ENCODE measurements around the gene ALDOB.

The ALDOB gene

DNA sequence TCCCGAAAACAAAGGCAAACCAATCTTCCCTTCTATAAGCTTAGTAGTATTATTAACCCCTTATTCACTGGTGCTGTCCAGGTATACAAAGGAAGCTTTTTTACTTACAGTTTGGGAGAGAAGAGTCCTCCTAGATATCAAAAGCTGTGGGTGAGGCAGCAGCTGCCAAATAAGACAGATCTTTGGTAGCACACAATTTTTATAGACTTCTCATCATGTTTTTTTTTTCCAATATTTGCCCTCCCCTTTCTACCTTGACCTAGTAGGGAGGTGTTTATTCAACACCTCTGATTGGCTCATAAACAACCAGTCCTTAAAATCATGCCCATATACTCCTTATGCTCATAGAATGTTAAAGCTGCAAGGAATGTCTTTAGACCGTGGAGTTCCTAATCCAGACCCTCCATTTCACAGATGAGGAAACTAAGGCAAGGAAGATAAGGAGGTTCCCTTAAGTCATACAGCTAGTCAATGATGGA is at the start of gene ALDOB:
Gene ALDOB (minus strand): TSS at position 174 of the 479 bp plus-strand sequence. CDS start 4,887 bp downstream, outside the sequence.
- in situ Hi-C loops (cut with MboI; ENCODE audit: low sequenced_read_pairs): no loop called here

DNA sequence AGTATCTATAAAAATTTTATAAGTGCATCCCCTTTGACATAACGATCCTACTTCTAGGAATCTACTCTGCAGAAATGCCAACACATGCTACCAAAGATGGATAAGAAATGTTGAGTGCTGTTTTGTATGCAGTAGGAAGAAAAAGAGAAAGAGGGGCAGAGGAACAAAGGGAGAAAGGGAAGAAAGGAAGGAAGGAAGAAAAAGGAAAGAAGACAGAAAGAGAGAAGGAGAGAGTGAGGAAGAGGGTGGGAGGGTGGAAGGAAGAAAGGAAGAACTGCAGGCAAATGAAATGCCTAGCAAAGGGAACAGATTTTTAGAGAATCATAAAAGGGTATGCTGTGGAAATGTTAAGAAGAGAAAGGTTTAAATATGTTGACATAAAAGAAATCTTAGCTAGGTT is 48.5 kb upstream of the ALDOB start:
- in situ Hi-C loops (cut with MboI; ENCODE audit: low sequenced_read_pairs): no loop called here

DNA sequence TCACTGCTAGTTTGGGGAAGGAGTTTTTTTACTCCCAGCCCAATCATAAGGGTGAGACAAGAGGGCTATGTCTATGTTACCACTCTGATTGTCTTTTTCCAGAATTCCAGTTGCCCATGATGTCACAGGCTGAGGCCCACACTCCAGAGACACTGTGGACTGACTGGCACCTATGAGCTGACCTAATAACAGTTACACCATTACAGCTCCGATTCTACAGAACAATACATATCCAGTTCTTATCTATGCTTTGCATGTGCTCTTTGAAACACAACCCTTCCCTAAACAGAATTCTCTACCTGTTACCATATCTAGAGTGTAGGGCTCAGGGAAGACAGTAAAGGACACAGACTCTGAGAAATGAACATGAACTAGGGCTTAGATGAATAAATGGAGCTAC is 45.7 kb upstream of the ALDOB start:
- in situ Hi-C loops (cut with MboI; ENCODE audit: low sequenced_read_pairs): no loop called here

DNA sequence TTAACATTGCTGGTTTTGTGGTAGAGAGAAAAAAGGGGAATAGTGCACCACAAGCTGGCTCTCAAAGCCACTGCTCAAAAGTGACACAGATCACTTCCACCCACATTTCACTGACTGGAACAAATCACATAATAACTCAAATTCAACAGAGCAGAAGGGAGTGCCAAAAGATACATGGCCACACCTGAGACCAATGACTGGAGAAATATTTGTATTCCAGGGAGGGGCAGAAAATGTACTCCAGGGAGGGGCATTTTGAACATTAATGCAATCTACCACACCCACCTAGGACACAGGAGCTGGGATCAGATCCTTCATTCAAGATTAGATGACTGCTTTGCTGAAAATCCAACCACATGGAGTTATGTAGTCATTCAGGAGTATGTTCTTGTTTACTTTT is 44.8 kb upstream of the ALDOB start:
- in situ Hi-C loops (cut with MboI; ENCODE audit: low sequenced_read_pairs): no loop called here

DNA sequence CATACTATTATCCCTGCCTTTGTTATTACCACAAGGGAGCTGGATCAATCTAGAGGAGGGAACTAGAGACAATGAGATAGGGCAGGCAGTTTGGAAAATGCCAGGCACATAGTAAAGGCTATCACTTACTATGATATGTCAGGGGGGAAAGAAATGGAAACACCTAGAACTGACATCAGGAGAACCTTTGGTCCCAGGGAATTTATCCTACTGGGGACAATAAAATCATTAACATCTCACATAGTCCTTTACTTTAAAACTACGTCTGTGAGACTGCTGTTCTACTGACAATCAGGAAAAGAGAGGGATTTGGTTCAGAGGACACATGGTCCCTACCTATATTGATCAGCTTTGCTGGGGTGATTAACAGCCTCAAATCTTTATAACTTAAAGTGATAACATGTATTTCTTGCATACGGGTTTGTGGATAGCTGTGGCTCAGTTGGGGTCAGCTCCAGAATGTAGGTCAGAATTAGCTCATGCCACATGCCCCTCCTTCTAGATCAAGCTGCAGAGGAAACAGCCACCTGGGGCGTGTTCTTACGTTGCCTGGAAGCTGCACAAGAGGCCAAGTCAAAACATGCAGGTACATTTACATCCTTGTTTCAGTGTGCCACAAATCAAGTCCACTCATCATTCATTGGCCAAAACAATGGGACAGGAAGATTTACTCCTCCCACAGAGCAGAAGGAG is 43.9 kb upstream of the ALDOB start:
- in situ Hi-C loops (cut with MboI; ENCODE audit: low sequenced_read_pairs): no loop called here

DNA sequence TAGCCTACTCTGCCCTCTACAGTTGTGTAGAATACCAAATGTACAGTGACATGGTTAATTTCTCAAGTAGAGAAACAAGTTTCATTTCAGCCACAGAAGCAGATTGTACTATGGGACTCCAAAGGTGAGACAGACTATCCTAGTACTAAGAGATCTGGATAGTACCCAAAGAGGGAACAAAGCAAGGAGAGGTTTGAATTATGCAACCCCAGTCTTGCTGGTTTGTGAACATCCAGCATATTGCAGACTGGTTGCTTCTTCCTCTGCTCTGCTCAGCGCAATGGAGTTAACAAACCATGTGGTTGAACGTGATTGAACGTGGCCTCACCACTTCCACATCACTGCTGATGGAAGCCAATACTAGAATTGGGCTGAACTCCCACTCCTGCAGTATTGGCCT is 43.3 kb upstream of the ALDOB start:
- in situ Hi-C loops (cut with MboI; ENCODE audit: low sequenced_read_pairs): no loop called here

DNA sequence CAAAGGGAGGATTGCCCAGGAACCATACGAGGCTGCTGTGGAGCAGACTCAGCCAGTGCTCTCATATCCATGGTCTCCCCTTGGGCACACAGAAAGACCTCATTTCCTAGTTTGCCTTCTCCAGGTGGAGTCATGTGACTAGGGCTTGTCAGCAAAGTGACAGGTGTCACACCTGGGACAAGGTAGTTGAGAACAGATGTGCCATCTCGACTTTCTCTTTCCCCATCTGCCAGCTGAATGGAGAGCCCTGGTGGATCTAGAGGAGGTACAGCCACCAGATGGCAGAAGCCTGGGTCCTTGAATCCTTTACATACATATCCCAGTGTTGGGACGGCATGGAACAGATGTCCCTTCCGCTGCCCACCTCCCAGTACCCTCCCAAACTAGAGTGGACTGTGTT is 42.9 kb upstream of the ALDOB start:
- in situ Hi-C loops (cut with MboI; ENCODE audit: low sequenced_read_pairs): no loop called here

DNA sequence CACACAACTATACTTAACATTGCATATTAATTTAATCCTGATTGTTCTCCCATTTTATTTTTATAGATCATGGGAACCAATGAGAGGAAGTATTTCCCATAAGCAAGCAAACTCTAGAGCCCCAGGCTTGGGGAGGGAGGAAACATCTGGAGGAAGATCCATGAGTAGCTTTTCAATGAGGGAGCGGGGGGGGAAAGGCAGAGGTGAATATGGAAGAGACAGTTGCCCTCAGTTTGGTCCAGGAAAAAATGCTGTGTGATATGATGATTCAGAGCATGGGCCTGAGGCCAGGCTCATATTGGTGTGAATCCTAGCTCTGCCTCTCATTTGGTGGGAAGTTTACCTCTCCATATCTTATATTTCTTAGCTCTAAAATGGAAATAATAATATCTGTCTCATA is 42.2 kb upstream of the ALDOB start:
- in situ Hi-C loops (cut with MboI; ENCODE audit: low sequenced_read_pairs): no loop called here

DNA sequence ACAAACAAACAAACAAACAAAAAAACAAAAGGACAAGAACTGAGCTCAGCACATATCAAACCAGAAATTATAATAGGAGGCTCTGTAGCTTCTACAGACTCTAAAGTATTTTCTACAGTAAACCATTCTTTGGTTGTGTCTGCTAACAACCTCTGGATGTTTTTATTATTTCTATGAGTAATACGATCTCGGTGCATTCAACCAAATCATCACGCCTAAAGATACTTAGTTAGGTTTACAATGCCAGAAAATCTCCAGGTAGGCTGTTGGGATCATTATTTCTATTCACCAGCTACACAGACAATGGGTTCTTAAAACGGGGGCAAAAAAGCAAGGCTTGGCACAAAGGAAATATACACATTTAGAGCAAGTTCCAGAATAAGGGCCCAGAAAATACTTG is 41.6 kb upstream of the ALDOB start:
- in situ Hi-C loops (cut with MboI; ENCODE audit: low sequenced_read_pairs): no loop called here

DNA sequence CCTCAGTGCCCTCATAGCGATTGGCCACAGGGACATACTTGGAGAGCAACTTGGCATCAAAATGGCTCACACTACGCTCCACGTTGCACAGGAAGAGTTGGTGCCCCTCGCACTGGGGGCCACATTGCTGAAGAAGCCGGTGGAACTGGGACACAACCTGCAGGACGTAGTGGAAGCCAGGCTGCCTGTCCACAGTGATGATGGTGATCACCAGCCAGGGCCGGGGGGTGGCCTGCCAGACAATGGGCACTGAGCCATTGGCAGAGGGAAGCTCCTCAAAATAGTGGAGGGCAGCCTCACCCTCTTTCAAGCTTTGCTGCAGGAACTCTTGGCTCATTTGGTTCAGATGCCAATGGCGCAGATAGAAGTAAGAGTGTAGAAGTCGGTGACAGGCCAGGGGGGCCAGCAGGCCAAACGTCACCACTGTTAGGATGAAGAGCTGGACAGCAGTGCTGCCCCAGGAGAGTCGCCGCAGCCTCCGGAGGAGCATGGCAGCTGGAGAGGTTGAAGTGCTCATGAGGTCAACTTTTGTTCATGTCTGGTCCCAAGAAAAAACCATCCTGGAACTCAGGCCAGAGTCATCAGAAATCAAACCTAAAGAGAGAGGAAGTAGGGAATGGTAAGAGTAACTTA is 41.1 kb upstream of the ALDOB start:
- in situ Hi-C loops (cut with MboI; ENCODE audit: low sequenced_read_pairs): no loop called here

DNA sequence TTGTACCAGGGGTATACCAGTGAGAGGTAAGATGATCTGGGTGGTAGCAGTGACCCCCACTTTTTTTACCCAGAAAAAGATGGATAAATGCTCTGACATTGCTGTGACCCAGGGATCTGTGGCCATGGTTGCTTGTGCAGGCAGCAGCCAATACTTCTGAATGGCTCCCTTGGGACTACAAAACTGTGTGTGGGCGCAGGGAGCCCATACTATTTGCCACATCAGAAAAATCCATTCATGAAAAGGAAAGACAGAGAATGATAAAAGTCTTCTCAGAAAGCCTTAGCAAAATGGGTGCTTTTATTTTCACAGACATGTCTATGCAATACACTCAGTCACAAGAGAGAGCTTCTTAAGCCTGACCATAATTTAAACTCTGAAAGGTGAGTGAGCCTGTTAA is 37.3 kb upstream of the ALDOB start:
- in situ Hi-C loops (cut with MboI; ENCODE audit: low sequenced_read_pairs): no loop called here

DNA sequence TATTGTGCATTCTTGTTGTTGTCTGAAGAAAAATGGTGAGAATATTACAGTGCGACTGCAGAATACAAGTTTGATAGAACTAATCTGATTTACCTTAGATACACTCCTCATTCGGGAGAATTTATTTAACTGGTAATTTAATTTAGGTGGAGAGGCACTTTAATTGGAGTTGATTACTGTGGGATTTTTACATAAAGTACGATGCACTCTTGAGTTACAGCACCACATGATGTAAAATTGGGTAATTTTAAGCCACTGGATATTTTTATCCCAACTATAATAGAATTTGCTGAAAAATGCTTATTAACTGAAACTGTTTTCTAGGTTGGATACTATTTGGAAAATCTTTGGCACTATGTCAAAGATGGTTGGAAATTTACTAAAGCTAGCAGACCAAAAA is 35.4 kb upstream of the ALDOB start:
- in situ Hi-C loops (cut with MboI; ENCODE audit: low sequenced_read_pairs): no loop called here

DNA sequence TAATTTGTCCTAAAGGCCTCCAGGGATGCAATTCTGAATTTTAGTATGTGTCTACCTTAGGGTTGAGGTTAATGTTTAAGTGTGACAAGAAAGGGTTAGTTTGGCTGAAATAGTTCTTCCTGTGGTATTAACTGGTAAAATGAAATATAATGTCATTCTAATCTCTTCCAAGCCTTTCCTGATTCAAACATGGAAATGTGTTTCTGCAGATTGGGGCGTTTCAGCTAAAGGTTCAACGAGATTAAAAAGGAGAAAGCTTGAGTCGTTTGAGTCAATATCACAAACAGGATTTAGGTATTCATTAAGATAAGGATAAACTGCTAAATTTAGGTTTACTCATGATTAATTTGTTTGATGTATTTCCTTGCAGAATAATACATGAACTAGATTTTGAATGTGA is 34.4 kb upstream of the ALDOB start:
- in situ Hi-C loops (cut with MboI; ENCODE audit: low sequenced_read_pairs): no loop called here

DNA sequence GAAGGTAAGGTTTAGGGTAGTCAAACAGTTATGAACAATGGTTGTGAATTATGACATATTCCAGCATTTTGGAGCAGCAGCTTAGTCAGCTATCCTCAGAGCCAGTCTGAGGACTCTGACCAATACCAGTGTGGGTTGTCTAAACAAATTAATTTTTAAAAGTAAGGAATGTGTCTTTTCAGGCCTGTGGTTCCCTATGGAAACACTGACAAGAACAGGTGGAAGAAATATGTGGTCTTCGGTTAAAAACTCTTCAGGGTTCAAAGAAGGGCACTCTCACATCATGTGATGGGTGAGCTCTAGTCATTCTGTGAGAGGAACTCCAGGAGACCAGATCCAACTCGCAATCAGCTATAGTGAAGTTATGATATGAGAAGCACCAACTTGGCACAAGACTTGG is 33.5 kb upstream of the ALDOB start:
- in situ Hi-C loops (cut with MboI; ENCODE audit: low sequenced_read_pairs): no loop called here

DNA sequence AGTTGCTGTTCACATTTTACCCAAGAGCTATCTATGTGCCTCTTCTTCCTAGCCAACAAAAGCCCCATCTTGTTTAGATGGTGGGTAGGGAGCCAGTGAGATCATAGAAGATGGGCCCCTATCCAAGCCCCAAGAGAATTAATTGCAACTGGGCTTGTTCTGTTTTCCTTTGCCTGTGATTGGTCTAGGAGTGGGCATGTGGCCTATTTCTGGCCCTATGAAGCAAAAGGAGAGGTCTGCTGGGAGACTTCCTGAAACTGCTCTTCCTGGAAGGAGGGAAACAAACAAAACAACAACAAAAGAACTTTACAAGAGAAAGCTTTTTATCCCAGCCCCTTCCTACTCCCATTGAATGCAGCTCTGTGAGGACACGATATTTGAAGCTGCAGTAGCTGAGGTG is 32.5 kb upstream of the ALDOB start:
- in situ Hi-C loops (cut with MboI; ENCODE audit: low sequenced_read_pairs): no loop called here

DNA sequence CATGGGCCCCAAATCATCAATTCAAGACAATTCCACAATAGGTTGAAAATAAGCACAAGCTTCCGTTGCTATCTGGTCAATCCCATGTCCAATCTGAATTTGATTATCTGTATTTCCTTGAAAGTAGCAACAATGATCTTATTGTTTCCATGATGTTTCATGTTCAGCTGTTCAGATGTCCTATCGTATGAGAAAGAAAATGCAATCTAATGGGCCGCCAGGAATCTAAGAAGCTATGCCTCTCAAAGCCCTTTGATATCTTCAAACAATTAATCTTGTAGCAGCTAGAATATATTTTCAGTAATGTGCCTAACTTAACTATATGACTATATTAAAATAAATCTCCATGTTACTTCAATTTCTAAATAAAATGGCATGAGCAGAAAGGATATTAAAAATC is 32.1 kb upstream of the ALDOB start:
- in situ Hi-C loops (cut with MboI; ENCODE audit: low sequenced_read_pairs): no loop called here

DNA sequence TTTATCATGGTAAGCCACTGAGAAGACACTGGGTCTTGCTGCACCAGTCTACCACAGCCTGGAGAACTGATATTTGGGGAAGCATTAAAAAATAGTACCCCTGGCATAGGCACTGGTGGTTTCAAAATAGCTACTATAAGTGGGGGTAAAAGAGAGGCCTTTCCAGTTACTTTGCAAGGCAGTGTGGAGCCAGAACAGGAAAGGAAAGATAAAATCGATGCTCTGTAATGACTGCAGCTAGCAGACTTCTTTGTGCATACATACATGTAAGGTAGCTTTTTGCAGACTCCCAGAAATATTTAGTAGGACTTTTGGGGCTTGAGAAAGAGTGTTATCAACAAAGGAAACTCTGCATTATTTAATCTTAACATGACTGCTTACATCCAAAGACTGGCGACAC is 31.3 kb upstream of the ALDOB start:
- in situ Hi-C loops (cut with MboI; ENCODE audit: low sequenced_read_pairs): no loop called here

DNA sequence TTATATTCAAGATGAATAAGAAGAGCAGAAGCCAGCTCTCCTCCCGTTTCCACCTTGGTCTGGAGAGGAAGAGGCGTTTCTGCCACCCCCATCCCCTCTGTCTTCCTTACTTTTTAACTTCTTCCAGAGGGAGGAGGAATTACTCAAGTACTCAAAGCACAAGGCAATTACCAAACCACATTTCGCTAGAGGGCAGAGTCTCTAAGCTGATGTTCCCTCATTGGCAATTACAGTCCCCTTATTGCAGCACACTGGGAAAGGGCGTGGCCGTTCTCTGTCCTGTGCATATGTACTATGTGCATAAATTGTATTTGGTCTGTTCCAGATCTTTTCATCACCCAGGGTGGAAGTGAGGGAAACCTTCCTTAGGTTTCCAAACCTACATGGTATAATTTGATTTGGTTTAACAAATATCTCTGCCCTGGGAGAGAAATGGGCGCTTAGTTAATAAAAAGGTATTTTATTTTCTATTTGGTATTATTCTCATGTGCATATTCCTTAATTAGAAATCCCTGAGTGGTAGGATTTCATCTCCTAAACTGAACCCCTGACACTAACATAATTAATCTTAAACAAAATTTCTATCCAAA is 29.8 kb upstream of the ALDOB start:
- in situ Hi-C loops (cut with MboI; ENCODE audit: low sequenced_read_pairs): no loop called here

DNA sequence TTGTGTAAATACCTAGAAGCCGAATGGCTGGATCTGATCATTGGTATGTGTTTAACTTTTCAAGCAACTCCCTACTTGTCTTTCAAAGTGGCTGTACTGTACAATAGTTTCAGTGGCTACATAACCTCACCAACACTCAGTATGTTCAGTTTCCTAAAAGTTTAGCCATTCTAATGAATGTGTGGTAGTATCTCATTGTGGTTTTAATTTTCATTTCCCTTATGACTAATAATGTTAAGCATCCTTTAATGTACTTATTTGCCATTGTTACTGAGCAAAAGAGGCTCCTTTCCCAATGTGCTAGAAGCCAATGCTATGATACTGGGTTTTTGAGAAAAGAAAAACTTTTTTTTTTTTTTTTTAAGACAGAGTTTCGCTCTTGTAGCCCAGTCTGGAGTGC is 27.8 kb upstream of the ALDOB start:
- in situ Hi-C loops (cut with MboI; ENCODE audit: low sequenced_read_pairs): no loop called here

DNA sequence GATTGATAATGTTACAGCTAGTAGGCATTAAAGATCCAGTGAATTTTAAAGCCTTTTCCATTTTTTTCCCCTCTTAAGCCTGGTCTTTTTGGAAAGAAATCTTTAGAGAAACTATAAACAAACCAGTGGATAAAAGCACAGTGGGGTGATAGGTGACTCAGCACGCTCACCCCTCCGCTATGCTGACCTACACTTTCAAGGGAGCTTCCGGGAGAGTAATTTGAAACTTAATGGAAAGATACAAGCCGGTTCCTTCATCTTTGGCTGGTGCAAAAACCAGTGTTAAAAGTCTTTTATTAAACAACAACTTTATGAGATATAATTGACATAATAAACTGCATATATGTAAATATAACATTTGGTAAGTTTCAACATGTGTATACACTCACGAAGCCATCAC is 27.0 kb upstream of the ALDOB start:
- in situ Hi-C loops (cut with MboI; ENCODE audit: low sequenced_read_pairs): no loop called here

DNA sequence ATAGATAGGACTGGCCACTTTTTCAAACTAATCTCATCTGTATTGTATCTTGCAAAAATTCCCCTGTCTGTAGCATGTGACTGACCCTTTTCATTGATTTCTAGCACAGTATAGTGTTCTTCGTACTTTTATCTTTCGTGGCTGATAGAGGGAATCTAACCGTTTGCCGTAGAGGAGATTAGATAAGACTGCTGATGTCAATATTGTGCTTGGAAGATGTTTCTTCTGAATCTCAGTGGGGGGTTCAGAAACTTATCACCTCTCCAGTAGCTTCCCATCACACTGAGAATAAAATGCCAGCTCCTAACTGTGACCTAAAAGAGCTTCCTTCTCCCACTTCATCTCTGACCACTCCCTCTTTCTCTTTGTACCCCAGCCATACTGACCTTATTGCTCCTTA is 25.4 kb upstream of the ALDOB start:
- in situ Hi-C loops (cut with MboI; ENCODE audit: low sequenced_read_pairs): no loop called here

DNA sequence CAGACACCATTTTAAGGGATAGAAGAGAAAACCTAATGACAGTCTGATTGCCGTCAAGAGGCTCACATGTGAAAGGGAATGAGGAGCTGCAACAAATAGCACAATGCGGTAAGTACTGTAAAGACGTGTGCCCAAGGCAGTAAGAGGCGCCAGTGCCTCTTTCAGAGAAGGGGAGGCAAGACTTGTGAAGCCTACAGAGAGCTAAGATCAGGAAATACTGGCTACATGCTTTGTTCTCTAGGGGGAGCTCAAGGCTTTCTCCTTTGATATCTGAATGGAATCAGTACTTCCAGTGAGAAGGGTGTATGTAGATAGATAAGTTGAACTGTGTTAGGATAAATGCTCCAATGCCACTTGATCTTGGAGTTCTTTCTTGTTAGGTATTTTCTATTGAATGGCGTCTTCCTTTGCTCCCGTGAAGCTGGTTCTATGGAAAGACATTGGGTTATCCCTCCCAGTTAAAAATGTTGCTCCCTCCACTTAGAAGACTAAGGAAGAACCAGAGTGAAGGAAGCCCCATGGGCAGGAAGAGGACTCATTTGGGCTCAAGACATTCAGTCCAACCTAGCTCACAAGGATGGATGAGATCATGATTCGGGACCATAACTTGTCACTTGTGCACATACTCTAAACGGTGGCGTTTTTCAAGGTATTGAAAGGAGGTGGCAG is 23.5 kb upstream of the ALDOB start:
- in situ Hi-C loops (cut with MboI; ENCODE audit: low sequenced_read_pairs): no loop called here

All from hTERT RPE-1 (cell line).